PC-3 (cell line): Measurements from ENCODE around the gene SEMA4F. TPM values are rescaled to one million over a fixed set of nuclear protein-coding genes. Genes with fewer than 3 reads are reported as not detected.
A peak's percentile ranks its signal among the peaks of the same experiment; 100 is the strongest.

ENCODE experiments used
- ATAC-seq: fragments of 200-7000 bp; cut with Tn5 transposase; 2 replicates; pipeline ENCODE4 v1.9.1; 2020; ENCODE audit warnings: mild to moderate bottlenecking, moderate library complexity
- BruUV-seq: library from RNA; stranded (reverse); fragments of 400-500 nt; replicated peaks from 2 replicates; lab custom pipeline; 2021; lab: Mats Ljungman, UMichigan
- CTCF ChIA-PET: fragments of 300-600 bp; sonication (Branson Sonifier 250); formaldehyde crosslinking; loops from one replicate; lab custom pipeline; 2022; ENCODE audit warnings: antibody characterized with exemption; lab: Charles Lee
- POLR2A ChIA-PET: fragments of 300-600 bp; sonication (Branson Sonifier 250); formaldehyde crosslinking; loops from one replicate; lab custom pipeline; 2022; ENCODE audit warnings: antibody characterized with exemption; ENCODE audit not compliant: unreplicated experiment; lab: Charles Lee
- DNase-seq: peaks from one replicate; pipeline ENCODE4 v3.0.0-alpha.2; 2015
- H2AFZ ChIP-seq: fragments of 300-600 bp; sonication (generic); 2 replicates; pipeline ENCODE4 v1.6.0; 2016; ENCODE audit warnings: antibody characterized with exemption, low read length
- H3F3A ChIP-seq: fragments of 300-600 bp; sonication (generic); one replicate; pipeline ENCODE4 v1.6.0; 2017; ENCODE audit warnings: antibody characterized with exemption, low read length, control low read depth, mild to moderate bottlenecking; ENCODE audit not compliant: unreplicated experiment
- H3K27ac ChIP-seq: fragments of 300-600 bp; sonication (generic); 2 replicates; pipeline ENCODE4 v1.5.1; 2016; ENCODE audit warnings: mild to moderate bottlenecking, low read length
- H3K27me3 ChIP-seq: fragments of 300-600 bp; sonication (generic); 2 replicates; pipeline ENCODE4 v1.6.1; 2016; ENCODE audit warnings: low read length, mixed read lengths
- H3K36me3 ChIP-seq: fragments of 300-600 bp; sonication (generic); 2 replicates; pipeline ENCODE4 v1.6.1; 2016; ENCODE audit warnings: low read depth, mixed run types, low read length, mixed read lengths
- H3K4me1 ChIP-seq: fragments of 300-600 bp; sonication (generic); 2 replicates; pipeline ENCODE4 v1.5.1; 2016; ENCODE audit warnings: low read length; ENCODE audit not compliant: insufficient read depth
- H3K4me2 ChIP-seq: fragments of 300-600 bp; sonication (generic); 2 replicates; pipeline ENCODE4 v1.6.0; 2016; ENCODE audit warnings: low read length
- H3K4me3 ChIP-seq: fragments of 300-600 bp; sonication (generic); 2 replicates; pipeline ENCODE4 v1.5.1; 2016; ENCODE audit warnings: mild to moderate bottlenecking, low read length, mixed read lengths
- H3K79me2 ChIP-seq: fragments of 300-600 bp; sonication (generic); 2 replicates; pipeline ENCODE4 v1.6.1; 2017; ENCODE audit warnings: low read length, mixed read lengths
- H3K9ac ChIP-seq: fragments of 300-600 bp; sonication (generic); 2 replicates; pipeline ENCODE4 v1.6.0; 2016; ENCODE audit warnings: mild to moderate bottlenecking, low read length
- H3K9me2 ChIP-seq: fragments of 300-600 bp; sonication (generic); replicated peaks from 2 replicates; pipeline ENCODE4 v1.6.1; 2016; ENCODE audit warnings: mixed run types, low read length, mixed read lengths
- H3K9me3 ChIP-seq: fragments of 300-600 bp; sonication (generic); 2 replicates; pipeline ENCODE4 v1.6.1; 2016; ENCODE audit warnings: low read length, mixed read lengths
- H4K20me1 ChIP-seq: fragments of 300-600 bp; sonication (generic); 2 replicates; pipeline ENCODE4 v1.6.1; 2016; ENCODE audit warnings: low read length, mixed read lengths
- EZH2 ChIP-seq: fragments of 300-600 bp; sonication (generic); IDR thresholded peaks from one replicate; pipeline ENCODE4 v1.6.1; 2017; ENCODE audit warnings: antibody characterized with exemption, mild to moderate bottlenecking, low read length; ENCODE audit not compliant: unreplicated experiment
- EZH2phosphoT487 ChIP-seq: fragments of 300-600 bp; sonication (generic); IDR thresholded peaks from 2 replicates; pipeline ENCODE4 v1.6.1; 2018; ENCODE audit warnings: mild to moderate bottlenecking, antibody characterized with exemption, low read length, borderline replicate concordance
- intact Hi-C: fragments of 100-400 bp; cut with micrococcal nuclease; formaldehyde crosslinking; loops from 2 replicates; pipeline ENCODE4 v1.9.0; 2023
- total RNA-seq: library from RNA; depleted of rRNA; stranded (reverse); fragments of >200 nt; gene quantifications from 2 replicates; pipeline ENCODE4 v1.2.3, GENCODE V29; 2014
- TF ChIP-seq, protein P1 (sequence below): fragments of 300-600 bp; sonication (generic); conservative IDR thresholded peaks from 2 replicates; pipeline ENCODE4 v1.5.1; 2017; ENCODE audit warnings: antibody characterized with exemption, low read depth, mild to moderate bottlenecking, low read length

The SEMA4F gene
- total RNA-seq, 1 experiment from 2014 or later, result 13.9 TPM

DNA sequence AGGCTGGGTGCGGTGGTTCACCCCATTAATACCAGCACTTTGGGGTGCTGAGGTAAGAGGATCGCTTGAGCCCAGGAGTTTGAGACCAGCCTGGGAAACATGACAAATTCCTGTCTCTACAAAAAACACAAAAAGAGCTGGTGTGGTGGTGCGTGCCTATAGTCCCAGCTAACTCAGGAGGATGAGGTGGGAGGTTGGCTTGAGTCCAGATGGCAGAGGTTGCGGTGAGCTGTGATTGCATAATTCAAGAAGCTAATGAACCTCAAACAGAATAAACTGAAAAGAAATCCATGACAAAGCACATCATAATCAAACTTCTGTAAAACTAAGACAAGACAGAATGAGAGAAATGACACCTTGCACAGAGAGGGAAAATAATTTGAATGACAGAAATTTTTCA lies 54.8 kb downstream of the SEMA4F start:
- H2AFZ ChIP-seq, result 0 out of 2 replicates have a peak overlapping the region, but pooled peaks have one; percentile 2
- TF ChIP-seq, protein P1, sequence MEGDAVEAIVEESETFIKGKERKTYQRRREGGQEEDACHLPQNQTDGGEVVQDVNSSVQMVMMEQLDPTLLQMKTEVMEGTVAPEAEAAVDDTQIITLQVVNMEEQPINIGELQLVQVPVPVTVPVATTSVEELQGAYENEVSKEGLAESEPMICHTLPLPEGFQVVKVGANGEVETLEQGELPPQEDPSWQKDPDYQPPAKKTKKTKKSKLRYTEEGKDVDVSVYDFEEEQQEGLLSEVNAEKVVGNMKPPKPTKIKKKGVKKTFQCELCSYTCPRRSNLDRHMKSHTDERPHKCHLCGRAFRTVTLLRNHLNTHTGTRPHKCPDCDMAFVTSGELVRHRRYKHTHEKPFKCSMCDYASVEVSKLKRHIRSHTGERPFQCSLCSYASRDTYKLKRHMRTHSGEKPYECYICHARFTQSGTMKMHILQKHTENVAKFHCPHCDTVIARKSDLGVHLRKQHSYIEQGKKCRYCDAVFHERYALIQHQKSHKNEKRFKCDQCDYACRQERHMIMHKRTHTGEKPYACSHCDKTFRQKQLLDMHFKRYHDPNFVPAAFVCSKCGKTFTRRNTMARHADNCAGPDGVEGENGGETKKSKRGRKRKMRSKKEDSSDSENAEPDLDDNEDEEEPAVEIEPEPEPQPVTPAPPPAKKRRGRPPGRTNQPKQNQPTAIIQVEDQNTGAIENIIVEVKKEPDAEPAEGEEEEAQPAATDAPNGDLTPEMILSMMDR, result no peak
- TF ChIP-seq EZH2, result no peak
- TF ChIP-seq EZH2phosphoT487, result no peak
- no peaks in the 10 kb centered on the region for H3K27me3 ChIP-seq
- intact Hi-C loops, result no loop called here
- H3K4me2 ChIP-seq, result peak overlapping the region; percentile 54
- H3K27ac ChIP-seq, result peak overlapping the region; percentile 35
- H3K79me2 ChIP-seq, result no peaks in the 10 kb centered on the region
- no peak for ATAC-seq
- DNase-seq, result peak; percentile 82
- no peaks in the 10 kb centered on the region for H3K9me2 ChIP-seq
- no peaks in the 10 kb centered on the region for H3K36me3 ChIP-seq
- BruUV-seq, result no TSS peak
- no peaks in the 10 kb centered on the region for H3K9me3 ChIP-seq
- no peaks in the 10 kb centered on the region for H4K20me1 ChIP-seq
- H3K9ac ChIP-seq, result no peak overlapping the region
- H3K4me1 ChIP-seq, result peaks cover 34% of the 10 kb centered on the region
- peaks cover 7% of the 10 kb centered on the region for H3F3A ChIP-seq
- CTCF ChIA-PET, result interaction anchor here (0.7 kb wide), 1 partner anchor 1449 kb away, joined by 4 read pairs; no protein-coding TSS in a partner anchor
- POLR2A ChIA-PET, result interaction anchor here (0.6 kb wide), 1 partner anchor 277 kb away, joined by 7 read pairs; no protein-coding TSS in a partner anchor
- H3K4me3 ChIP-seq, result no peak overlapping the region

- CTCF ChIA-PET, result interaction anchor here (0.6 kb wide), 2 partner anchors 8 to 73 kb away, joined by 3 to 7 read pairs; no protein-coding TSS in a partner anchor
Observed at GRCh38 chr2:74712223-74713053, 58.4 kb downstream of the SEMA4F start.

More at GRCh38 chr2:74712223-74713053, 58.4 kb downstream of the SEMA4F start:
- Histone ChIP-seq H3K4me2 (peak overlapping the region; percentile 43), H3K9me2 (no peaks in the 10 kb centered on the region), H3K79me2 (peaks cover 4% of the 10 kb centered on the region; the same call in 1 of the 2 replicates), H4K20me1 (no peaks in the 10 kb centered on the region), H3K9me3 (no peaks in the 10 kb centered on the region), H3K27ac (peak overlapping the region; percentile 69), H3K36me3 (no peaks in the 10 kb centered on the region), H2AFZ (no peak overlapping the region), H3K9ac (peak overlapping the region; percentile 25; the same call in 1 of the 2 replicates), H3K4me3 (0 out of 2 replicates have a peak overlapping the region, but pooled peaks have one; percentile 4), H3F3A (peaks cover 9% of the 10 kb centered on the region), H3K27me3 (no peaks in the 10 kb centered on the region), H3K4me1 (peaks cover 60% of the 10 kb centered on the region)
- intact Hi-C loops, result no loop called here
- TF ChIP-seq, protein P1, result no peak
- TF ChIP-seq EZH2 (no peak), EZH2phosphoT487 (no peak)
- POLR2A ChIA-PET, result no interaction called here
- no TSS peak for BruUV-seq
- ATAC-seq (peak; percentile 53), DNase-seq (peak; percentile 86)
